ENCODE measurements around the gene RALGAPA2. TPM values are rescaled to one million over a fixed set of nuclear protein-coding genes. Genes with fewer than 3 reads are reported as not detected.

RALGAPA2 gene
- total RNA-seq, 1 experiment from 2014 or later, result 13.4 TPM

- BruUV-seq (replicated peaks), result no TSS peak
- no peaks in the 10 kb centered on the region for H3K4me1 ChIP-seq (ENCODE audit: control insufficient read depth, insufficient read depth, low read length)
- DNase-seq (ENCODE audit: low read depth, low spot score) (no peak), ATAC-seq (no peak)
- no peaks in the 10 kb centered on the region for H3K27me3 ChIP-seq (ENCODE audit: control insufficient read depth, insufficient read depth, low read length)
- no peak overlapping the region for H3K4me3 ChIP-seq (ENCODE audit: low read depth in 2 of 2, low read length in 2 of 2)
- no peak overlapping the region for H3K27ac ChIP-seq (ENCODE audit: low read length)
- TF ChIP-seq, protein P1, sequence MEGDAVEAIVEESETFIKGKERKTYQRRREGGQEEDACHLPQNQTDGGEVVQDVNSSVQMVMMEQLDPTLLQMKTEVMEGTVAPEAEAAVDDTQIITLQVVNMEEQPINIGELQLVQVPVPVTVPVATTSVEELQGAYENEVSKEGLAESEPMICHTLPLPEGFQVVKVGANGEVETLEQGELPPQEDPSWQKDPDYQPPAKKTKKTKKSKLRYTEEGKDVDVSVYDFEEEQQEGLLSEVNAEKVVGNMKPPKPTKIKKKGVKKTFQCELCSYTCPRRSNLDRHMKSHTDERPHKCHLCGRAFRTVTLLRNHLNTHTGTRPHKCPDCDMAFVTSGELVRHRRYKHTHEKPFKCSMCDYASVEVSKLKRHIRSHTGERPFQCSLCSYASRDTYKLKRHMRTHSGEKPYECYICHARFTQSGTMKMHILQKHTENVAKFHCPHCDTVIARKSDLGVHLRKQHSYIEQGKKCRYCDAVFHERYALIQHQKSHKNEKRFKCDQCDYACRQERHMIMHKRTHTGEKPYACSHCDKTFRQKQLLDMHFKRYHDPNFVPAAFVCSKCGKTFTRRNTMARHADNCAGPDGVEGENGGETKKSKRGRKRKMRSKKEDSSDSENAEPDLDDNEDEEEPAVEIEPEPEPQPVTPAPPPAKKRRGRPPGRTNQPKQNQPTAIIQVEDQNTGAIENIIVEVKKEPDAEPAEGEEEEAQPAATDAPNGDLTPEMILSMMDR (IDR thresholded peaks at IDR 0.05), result no peak
- no peak for TF ChIP-seq SIN3A (IDR thresholded peaks at IDR 0.05; ENCODE audit: borderline replicate concordance, insufficient read depth, low read depth, low read length)
- TF ChIP-seq POLR2AphosphoS5 (IDR thresholded peaks at IDR 0.05; ENCODE audit: low read depth, low read length), result no peak
- no peak for TF ChIP-seq TCF7L2 (IDR thresholded peaks at IDR 0.05; ENCODE audit: low read depth, low read length)
- TF ChIP-seq, protein P2, sequence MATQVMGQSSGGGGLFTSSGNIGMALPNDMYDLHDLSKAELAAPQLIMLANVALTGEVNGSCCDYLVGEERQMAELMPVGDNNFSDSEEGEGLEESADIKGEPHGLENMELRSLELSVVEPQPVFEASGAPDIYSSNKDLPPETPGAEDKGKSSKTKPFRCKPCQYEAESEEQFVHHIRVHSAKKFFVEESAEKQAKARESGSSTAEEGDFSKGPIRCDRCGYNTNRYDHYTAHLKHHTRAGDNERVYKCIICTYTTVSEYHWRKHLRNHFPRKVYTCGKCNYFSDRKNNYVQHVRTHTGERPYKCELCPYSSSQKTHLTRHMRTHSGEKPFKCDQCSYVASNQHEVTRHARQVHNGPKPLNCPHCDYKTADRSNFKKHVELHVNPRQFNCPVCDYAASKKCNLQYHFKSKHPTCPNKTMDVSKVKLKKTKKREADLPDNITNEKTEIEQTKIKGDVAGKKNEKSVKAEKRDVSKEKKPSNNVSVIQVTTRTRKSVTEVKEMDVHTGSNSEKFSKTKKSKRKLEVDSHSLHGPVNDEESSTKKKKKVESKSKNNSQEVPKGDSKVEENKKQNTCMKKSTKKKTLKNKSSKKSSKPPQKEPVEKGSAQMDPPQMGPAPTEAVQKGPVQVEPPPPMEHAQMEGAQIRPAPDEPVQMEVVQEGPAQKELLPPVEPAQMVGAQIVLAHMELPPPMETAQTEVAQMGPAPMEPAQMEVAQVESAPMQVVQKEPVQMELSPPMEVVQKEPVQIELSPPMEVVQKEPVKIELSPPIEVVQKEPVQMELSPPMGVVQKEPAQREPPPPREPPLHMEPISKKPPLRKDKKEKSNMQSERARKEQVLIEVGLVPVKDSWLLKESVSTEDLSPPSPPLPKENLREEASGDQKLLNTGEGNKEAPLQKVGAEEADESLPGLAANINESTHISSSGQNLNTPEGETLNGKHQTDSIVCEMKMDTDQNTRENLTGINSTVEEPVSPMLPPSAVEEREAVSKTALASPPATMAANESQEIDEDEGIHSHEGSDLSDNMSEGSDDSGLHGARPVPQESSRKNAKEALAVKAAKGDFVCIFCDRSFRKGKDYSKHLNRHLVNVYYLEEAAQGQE (IDR thresholded peaks at IDR 0.05; ENCODE audit: insufficient read depth in 1 of 2, low read depth in 2 of 2, low read length in 1 of 2), result no peak
- H3K36me3 ChIP-seq (ENCODE audit: control insufficient read depth, insufficient read depth, low read length), result no peaks in the 10 kb centered on the region
- ChIA-PET CTCF (no interaction called here), POLR2A (no interaction called here)
- H3K9me3 ChIP-seq (ENCODE audit: control insufficient read depth, insufficient read depth, low read depth, low read length), result no peaks in the 10 kb centered on the region
- in situ Hi-C loops (cut with HindIII; ENCODE audit: low pct_unique_long_range_greater_than_20kb, low sequenced_read_pairs), result no loop called here
- intact Hi-C loops (cut with micrococcal nuclease; ENCODE audit: unreplicated experiment), result no loop called here
Measured at GRCh38 chr20:20603339-20603990, 109.0 kb downstream of the RALGAPA2 start.

- DNase-seq (ENCODE audit: low read depth, low spot score) (no peak), ATAC-seq (no peak)
- in situ Hi-C loops (cut with HindIII; ENCODE audit: low pct_unique_long_range_greater_than_20kb, low sequenced_read_pairs), result no loop called here
- no peak for TF ChIP-seq SIN3A (IDR thresholded peaks at IDR 0.05; ENCODE audit: borderline replicate concordance, insufficient read depth, low read depth, low read length)
- no peak for TF ChIP-seq TCF7L2 (IDR thresholded peaks at IDR 0.05; ENCODE audit: low read depth, low read length)
- TF ChIP-seq POLR2AphosphoS5 (IDR thresholded peaks at IDR 0.05; ENCODE audit: low read depth, low read length), result no peak
- TF ChIP-seq, protein P1 (IDR thresholded peaks at IDR 0.05), result no peak
- TF ChIP-seq, protein P2 (IDR thresholded peaks at IDR 0.05; ENCODE audit: insufficient read depth in 1 of 2, low read depth in 2 of 2, low read length in 1 of 2), result no peak
- intact Hi-C loops (cut with micrococcal nuclease; ENCODE audit: unreplicated experiment), result loop anchor here (10.0 kb wide), 2 partner anchors 227 to 513 kb away; no protein-coding TSS in a partner anchor
- Histone ChIP-seq H3K27ac (ENCODE audit: low read length) (no peak overlapping the region), H3K4me1 (ENCODE audit: control insufficient read depth, insufficient read depth, low read length) (no peaks in the 10 kb centered on the region), H3K36me3 (ENCODE audit: control insufficient read depth, insufficient read depth, low read length) (no peaks in the 10 kb centered on the region), H3K9me3 (ENCODE audit: control insufficient read depth, insufficient read depth, low read depth, low read length) (no peaks in the 10 kb centered on the region), H3K27me3 (ENCODE audit: control insufficient read depth, insufficient read depth, low read length) (no peaks in the 10 kb centered on the region), H3K4me3 (ENCODE audit: low read depth in 2 of 2, low read length in 2 of 2) (no peak overlapping the region)
- ChIA-PET CTCF (no interaction called here), POLR2A (no interaction called here)
- no TSS peak for BruUV-seq (replicated peaks)
Measured at GRCh38 chr20:20597966-20598365, 114.5 kb downstream of the RALGAPA2 start.

Measured in Panc1 (cell line).